HG03565 (cell line): ENCODE data around the gene MMP20.

Experiments used
- ATAC-seq: cut with Tn5 transposase; IDR thresholded peaks from one replicate; pipeline ENCODE4 v1.9.1; 2021; ENCODE audit warnings: mild to moderate bottlenecking, moderate library complexity; ENCODE audit not compliant: unreplicated experiment

Gene MMP20

GRCh38 chr11:102592634-102593581 is 32.2 kb downstream of the MMP20 start:
- peak; percentile 27 for ATAC-seq

- no peak for ATAC-seq
Measured at GRCh38 chr11:102592131-102592530, 33.0 kb downstream of the MMP20 start.

DNA sequence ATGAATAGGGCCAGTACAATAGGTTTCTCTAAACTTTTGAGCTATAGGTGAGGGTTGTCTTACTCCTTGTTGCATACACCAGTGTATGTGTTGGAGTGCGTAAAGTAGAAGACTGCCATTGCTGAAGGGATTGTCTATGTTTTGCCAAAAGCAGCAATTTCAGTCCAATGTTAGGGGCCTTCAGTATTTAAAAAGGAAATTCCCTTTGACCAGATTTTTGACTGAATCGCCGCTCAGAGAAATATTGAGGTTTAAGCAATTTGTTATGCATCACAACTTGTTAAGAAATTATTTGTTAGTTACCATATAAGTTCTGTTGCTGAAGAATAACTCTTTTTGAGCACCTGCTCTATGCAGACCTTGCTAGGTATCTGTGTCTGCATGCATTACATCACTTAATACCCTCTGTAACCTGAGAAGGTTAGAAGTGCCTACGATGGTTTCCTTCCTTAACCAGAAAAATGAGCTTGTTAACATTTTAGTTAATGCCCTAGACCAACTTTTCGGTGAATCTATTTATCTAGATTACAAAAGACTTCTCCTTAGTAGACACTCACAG is 33.9 kb downstream of the MMP20 start:
- ATAC-seq: no peak

DNA sequence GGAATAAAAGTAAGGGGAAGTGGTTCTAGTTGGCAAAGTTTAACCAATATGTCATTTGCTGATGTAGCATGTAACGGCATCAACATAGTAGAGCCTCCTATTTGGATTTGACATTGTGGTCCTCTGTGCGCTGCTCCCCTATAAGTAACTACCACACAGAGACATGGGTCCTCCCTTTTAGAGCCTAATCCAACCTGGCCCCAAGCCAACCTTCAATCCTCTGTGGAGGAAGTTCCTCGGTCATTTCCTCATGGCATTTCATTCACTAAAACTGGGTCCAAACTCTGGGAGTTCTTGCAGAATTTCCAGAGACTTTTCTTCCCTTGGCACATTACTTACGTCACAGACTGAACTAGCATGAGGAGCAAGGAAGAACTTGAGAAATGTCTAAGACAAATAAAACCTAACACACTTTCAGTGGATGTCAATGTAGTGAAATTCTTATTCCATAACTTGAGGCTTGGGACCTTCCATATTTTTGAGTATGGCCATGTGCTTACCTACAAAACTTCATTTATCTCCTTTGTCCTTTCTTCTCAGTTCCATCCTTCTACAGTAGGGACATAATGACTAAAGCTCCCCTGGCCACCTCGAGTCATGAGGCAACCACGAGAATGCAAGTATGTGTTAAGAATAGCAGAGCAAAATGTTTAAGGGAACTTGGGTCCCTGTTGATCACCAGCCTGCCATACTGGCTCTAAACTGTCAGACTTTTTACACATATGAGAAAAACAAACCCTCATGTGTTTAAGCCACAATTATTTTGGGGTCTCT is 34.7 kb downstream of the MMP20 start:
- ATAC-seq: no peak

DNA sequence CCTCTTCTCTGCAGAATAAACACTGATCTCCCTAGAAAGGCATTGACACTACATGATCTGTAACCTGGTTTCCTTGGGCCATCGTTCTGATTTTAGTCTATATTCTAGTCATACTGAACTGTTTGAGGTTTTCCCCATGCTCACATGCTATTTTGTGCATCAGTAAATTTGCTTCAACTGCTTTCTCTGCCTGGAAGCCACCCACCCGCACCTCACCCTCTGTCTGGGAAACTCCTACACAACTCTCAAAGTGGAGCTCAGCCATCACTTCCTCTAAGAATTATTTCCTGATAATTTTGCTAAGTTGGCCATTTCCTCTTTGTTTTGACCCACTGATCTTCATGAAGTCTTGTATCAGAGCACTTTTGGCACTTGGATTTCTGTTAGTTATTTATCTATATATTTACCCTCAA is 36.1 kb downstream of the MMP20 start:
- ATAC-seq: peak; percentile 76

- ATAC-seq: no peak
Measured at GRCh38 chr11:102587722-102588121, 37.4 kb downstream of the MMP20 start.

DNA sequence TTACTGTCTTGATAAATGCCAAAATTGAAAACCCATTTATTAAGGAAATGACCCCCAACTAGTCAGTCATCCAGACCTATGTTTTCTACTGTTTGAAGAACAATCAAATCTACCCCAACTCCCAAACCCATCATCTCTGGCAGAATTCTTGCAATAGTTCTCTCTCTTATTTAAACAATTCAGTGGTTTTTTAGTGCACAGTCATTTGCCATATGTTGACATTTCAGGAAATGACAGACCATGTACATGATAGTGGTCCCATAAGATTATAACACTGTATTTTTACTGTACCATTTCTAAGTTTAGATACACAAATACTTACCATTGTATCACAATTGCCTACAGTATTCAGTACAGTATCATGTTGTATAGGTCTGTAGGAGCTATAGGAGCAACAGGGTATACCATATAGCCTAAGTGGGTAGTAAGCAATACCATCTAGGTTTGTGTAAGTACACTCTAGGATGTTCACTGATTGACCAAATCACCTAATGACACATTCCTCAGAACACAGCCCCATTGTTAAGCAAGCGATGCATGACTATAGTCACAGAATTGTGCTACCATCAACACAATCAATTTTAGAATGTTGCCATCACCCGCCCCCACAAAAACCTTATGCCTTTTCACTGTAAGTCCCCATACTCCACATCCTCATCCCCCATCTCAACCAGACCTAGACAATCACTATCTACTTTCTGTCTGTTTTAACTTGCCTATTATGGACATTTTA is 41.8 kb downstream of the MMP20 start:
- no peak for ATAC-seq

DNA sequence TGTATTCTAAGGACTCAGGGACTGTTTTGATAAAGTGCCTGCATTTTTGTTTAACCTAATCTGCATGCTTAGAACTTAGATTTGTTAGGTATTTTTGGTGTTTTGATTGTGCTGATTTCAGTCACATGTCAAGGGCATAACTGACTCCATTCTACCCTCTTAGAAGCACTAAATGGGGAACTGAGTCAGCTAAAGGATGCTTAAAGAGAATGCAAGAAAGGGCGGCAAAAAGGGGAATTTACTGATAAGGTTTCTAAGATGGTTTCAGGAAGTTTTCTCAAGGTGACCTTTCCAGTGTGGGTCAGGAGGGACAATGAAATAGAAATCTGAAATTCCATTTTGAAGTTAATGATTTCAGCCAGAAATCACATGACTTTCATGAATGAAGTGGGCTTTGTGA is 43.0 kb downstream of the MMP20 start:
- ATAC-seq: no peak

GRCh38 chr11:102581066-102581465 is 44.1 kb downstream of the MMP20 start:
- no peak for ATAC-seq

DNA sequence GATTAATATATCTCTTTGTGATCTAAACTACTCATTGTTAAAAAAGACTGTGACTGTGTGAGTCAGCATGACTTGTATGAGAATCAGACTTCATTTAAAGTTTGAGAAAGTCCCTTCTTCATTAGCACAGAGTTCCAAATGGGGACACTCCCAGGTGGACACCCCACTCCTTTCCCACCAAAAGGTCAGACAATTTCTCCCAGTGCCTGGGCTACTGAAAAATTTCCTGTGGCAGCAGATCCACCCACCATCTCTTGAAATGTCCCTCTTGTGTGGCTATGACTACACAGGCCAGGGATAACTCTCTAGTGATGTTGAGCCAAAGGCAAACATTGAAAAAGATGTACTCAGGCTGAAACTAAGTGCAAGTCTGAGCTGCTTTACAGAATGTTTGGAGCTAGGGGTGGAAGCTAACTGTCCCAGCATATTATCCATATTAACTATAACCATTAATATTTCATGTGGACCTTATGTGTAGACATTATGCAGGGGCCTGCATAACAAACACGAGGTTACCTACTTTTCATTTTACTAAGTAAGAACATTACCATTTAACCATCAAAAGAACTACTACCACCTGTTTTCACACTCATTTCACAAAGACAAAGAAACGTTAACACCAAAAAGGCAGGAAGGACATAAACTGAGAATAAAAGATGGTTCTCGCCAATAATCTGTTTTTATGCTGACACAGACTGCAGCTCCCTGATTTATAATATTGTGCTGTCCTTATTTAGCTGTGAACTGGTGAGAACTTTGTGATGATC is 44.8 kb downstream of the MMP20 start:
- peak; percentile 39 for ATAC-seq

GRCh38 chr11:102577723-102578122 is 47.4 kb downstream of the MMP20 start:
- no peak for ATAC-seq

- ATAC-seq: peak; percentile 61
Measured at GRCh38 chr11:102577182-102577581, 48.0 kb downstream of the MMP20 start.

GRCh38 chr11:102576350-102576749 is 48.8 kb downstream of the MMP20 start:
- no peak for ATAC-seq

DNA sequence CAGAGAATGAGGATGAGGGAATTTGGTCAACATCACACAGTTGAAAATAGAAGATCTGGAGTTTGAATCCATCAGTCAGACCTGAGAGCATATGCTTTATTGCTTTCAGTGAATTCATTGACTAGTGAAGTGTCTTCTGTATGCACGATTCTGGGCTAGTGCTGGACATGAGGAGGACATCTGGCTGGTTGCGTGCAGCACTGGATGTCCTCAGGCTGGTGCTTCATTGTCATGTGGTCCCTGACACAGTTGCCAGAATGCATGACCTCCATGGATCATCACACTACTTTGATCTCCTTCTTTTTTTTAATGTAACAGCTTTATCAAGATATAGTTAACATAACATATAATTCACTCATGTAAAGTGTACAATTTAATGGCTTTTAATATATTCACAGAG is 50.1 kb downstream of the MMP20 start:
- no peak for ATAC-seq

- no peak for ATAC-seq
Measured at GRCh38 chr11:102573851-102574250, 51.3 kb downstream of the MMP20 start.

GRCh38 chr11:102572554-102573220 is 52.4 kb downstream of the MMP20 start:
- ATAC-seq: no peak

- no peak for ATAC-seq
Measured at GRCh38 chr11:102568851-102569250, 56.3 kb downstream of the MMP20 start.

DNA sequence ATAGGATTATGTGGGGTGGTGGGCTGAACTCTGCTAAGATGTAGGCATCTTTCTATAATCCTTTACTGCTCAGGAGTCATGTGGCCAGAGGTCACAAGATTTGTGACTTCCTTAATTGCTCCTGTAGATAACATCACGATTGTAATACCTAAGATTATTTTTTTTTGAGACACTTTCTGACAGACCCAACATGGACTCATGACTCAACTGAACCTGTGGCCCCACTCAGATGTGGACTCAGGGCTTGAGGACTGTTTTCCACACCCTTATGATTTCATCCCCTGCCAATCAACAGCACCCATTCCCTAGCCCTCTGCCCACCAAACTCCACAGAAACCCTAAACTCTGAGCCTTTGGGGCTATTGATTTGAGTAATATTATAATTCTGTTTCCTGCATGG is 59.0 kb downstream of the MMP20 start:
- ATAC-seq: no peak

GRCh38 chr11:102564110-102564509 is 61.0 kb downstream of the MMP20 start:
- peak; percentile 55 for ATAC-seq

DNA sequence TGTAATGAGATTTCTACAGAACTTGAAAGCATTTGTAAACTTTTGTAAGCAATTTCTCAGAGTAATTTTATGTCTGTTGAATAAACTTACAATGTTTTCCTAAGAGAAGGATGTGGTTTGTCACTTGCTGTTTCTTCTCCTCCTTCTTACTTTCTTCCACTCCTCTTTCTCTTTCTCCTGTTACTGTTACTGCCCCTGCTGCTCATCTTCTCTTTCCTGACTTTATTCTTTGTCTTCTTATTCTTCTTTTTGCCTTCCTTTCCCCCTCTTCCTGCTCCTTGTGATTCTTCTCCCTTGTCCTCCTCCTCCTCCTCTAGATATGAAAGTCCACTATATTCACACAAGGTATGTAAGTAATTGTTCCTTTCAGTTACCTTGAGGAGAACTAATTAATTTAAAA is 63.5 kb downstream of the MMP20 start:
- ATAC-seq: no peak
